OCI-LY3 (cell line): ENCODE measurements around the gene ANKRD26.

Experiments
- H2AFZ ChIP-seq: fragments of 200-600, 300-600 bp; shearing (Covaris generic); 2 replicates; pipeline ENCODE4 v1.6.0; 2014; ENCODE audit warnings: antibody characterized with exemption, low read depth, low read length
- H3K27ac ChIP-seq: fragments of 200-600, 300-600 bp; sonication (generic); 2 replicates; pipeline ENCODE4 v1.5.1; 2014; ENCODE audit warnings: mild to moderate bottlenecking, low read length, moderate library complexity, mixed read lengths
- H3K27me3 ChIP-seq: fragments of 200-600, 300-600 bp; sonication (generic); 2 replicates; pipeline ENCODE4 v1.6.1; 2014; ENCODE audit warnings: low read depth, low read length, mixed read lengths
- H3K36me3 ChIP-seq: fragments of 200-600, 300-600 bp; sonication (generic); replicated peaks from 2 replicates; pipeline ENCODE3; 2014; ENCODE audit warnings: low read depth, low read length, mixed read lengths
- H3K4me1 ChIP-seq: fragments of 300-600, 200-600 bp; sonication (generic); 2 replicates; pipeline ENCODE4 v1.6.1; 2014; ENCODE audit warnings: low read length, mixed read lengths
- H3K4me2 ChIP-seq: fragments of 200-600, 300-600 bp; sonication (generic); 2 replicates; pipeline ENCODE4 v1.6.1; 2014; ENCODE audit warnings: low read length, mixed read lengths
- H3K4me3 ChIP-seq: fragments of 300-600, 200-600 bp; sonication (generic); 2 replicates; pipeline ENCODE4 v1.5.1; 2014; ENCODE audit warnings: antibody characterized with exemption, mild to moderate bottlenecking, low read length, moderate library complexity
- H3K79me2 ChIP-seq: fragments of 300-600, 200-600 bp; shearing (Covaris generic); 2 replicates; pipeline ENCODE4 v1.6.1; 2014; ENCODE audit warnings: mild to moderate bottlenecking, low read length, mixed read lengths
- H3K9ac ChIP-seq: fragments of 300-600, 200-600 bp; shearing (Covaris generic); 2 replicates; pipeline ENCODE4 v1.6.0; 2014; ENCODE audit warnings: mild to moderate bottlenecking, low read length, moderate library complexity
- H3K9me3 ChIP-seq: fragments of 200-600, 300-600 bp; shearing (Covaris generic); 2 replicates; pipeline ENCODE4 v1.6.1; 2014; ENCODE audit warnings: low read length, mixed read lengths; ENCODE audit not compliant: insufficient read depth
- H4K20me1 ChIP-seq: fragments of 200-600, 300-600 bp; sonication (generic); 2 replicates; pipeline ENCODE4 v1.6.1; 2016; ENCODE audit warnings: low read length, mixed read lengths; ENCODE audit not compliant: insufficient read depth
- CTCF ChIP-seq: fragments of 200-600, 300-600 bp; sonication (generic); IDR thresholded peaks from 2 replicates; pipeline ENCODE4 v1.5.1; 2014; ENCODE audit warnings: antibody characterized with exemption, low read length, low read depth
- EZH2phosphoT487 ChIP-seq: fragments of 200-600 bp; shearing (Covaris generic); IDR thresholded peaks from 2 replicates; pipeline ENCODE4 v1.6.1; 2018; ENCODE audit warnings: antibody characterized with exemption, mixed run types, low read depth

ANKRD26 gene

GRCh38 chr10:27041196-27041595, 59.1 kb downstream of the ANKRD26 start:
- no peaks in the 10 kb centered on the region for H3K79me2 ChIP-seq
- H3K4me1 ChIP-seq = no peaks in the 10 kb centered on the region
- no peak overlapping the region for H3K4me2 ChIP-seq
- no peak overlapping the region for H2AFZ ChIP-seq
- H3K27me3 ChIP-seq = no peaks in the 10 kb centered on the region
- no peak overlapping the region for H3K9ac ChIP-seq
- no peaks in the 10 kb centered on the region for H4K20me1 ChIP-seq
- H3K27ac ChIP-seq = no peak overlapping the region
- peaks cover 6% of the 10 kb centered on the region for H3K36me3 ChIP-seq
- TF ChIP-seq EZH2phosphoT487 = no peak
- TF ChIP-seq CTCF = no peak
- no peaks in the 10 kb centered on the region for H3K9me3 ChIP-seq
- no peak overlapping the region for H3K4me3 ChIP-seq

- peaks cover 9% of the 10 kb centered on the region for H3K36me3 ChIP-seq
- H3K79me2 ChIP-seq = no peaks in the 10 kb centered on the region
- no peaks in the 10 kb centered on the region for H4K20me1 ChIP-seq
- no peak overlapping the region for H3K9ac ChIP-seq
- no peak overlapping the region for H3K4me2 ChIP-seq
- H3K27ac ChIP-seq = no peak overlapping the region
- peaks cover 12% of the 10 kb centered on the region for H3K4me1 ChIP-seq
- no peaks in the 10 kb centered on the region for H3K27me3 ChIP-seq
- no peaks in the 10 kb centered on the region for H3K9me3 ChIP-seq
- no peak for TF ChIP-seq EZH2phosphoT487
- TF ChIP-seq CTCF = no peak
- H2AFZ ChIP-seq = no peak overlapping the region
- H3K4me3 ChIP-seq = no peak overlapping the region
Observed at GRCh38 chr10:27038168-27038567, 62.1 kb downstream of the ANKRD26 start.

GRCh38 chr10:27035163-27035562, 65.1 kb downstream of the ANKRD26 start:
- Histone ChIP-seq H3K9me3 (no peaks in the 10 kb centered on the region), H3K9ac (no peak overlapping the region), H3K4me2 (peak overlapping the region; percentile 67), H2AFZ (no peak overlapping the region), H3K4me1 (peaks cover 12% of the 10 kb centered on the region), H3K27ac (no peak overlapping the region), H3K27me3 (no peaks in the 10 kb centered on the region), H4K20me1 (no peaks in the 10 kb centered on the region), H3K79me2 (no peaks in the 10 kb centered on the region), H3K4me3 (peak overlapping the region; percentile 44), H3K36me3 (peaks cover 9% of the 10 kb centered on the region)
- no peak for TF ChIP-seq CTCF
- TF ChIP-seq EZH2phosphoT487 = no peak

GRCh38 chr10:27030060-27030459, 70.2 kb downstream of the ANKRD26 start:
- no peaks in the 10 kb centered on the region for H3K9me3 ChIP-seq
- peaks cover 4% of the 10 kb centered on the region for H3K4me1 ChIP-seq
- H2AFZ ChIP-seq = no peak overlapping the region
- no peak for TF ChIP-seq CTCF
- H3K4me2 ChIP-seq = no peak overlapping the region
- no peaks in the 10 kb centered on the region for H3K79me2 ChIP-seq
- no peak overlapping the region for H3K4me3 ChIP-seq
- H3K27me3 ChIP-seq = no peaks in the 10 kb centered on the region
- no peaks in the 10 kb centered on the region for H4K20me1 ChIP-seq
- no peak overlapping the region for H3K9ac ChIP-seq
- no peak overlapping the region for H3K27ac ChIP-seq
- H3K36me3 ChIP-seq = peaks cover 3% of the 10 kb centered on the region
